H1 (cell line): ENCODE results near the gene CCDC88C. TPM values are rescaled to one million over a fixed set of nuclear protein-coding genes. Genes with fewer than 3 reads are reported as not detected.

Source experiments
- BCL11A ChIP-seq, 2 experiments: IDR thresholded peaks; one replicate each; pipeline ENCODE4 v1.6.1; 2011; ENCODE audit warnings: low read depth in 2 of 2, low read length in 2 of 2, mild to moderate bottlenecking in 2 of 2
- CHD1 ChIP-seq: IDR thresholded peaks from 2 replicates; pipeline ENCODE4 v1.6.1; 2012; ENCODE audit warnings: low read depth, low read length, improper control_type of control experiment
- E2F6 ChIP-seq: IDR thresholded peaks from 2 replicates; pipeline ENCODE4 v1.6.1; 2012; ENCODE audit warnings: inconsistent platforms
- KDM1A ChIP-seq: fragments of 200-600, 300-600 bp; sonication (generic); IDR thresholded peaks from 2 replicates; pipeline ENCODE4 v1.7.1; 2016; ENCODE audit warnings: mild to moderate bottlenecking, low read length, borderline replicate concordance
- NRF1 ChIP-seq: IDR thresholded peaks from 2 replicates; pipeline ENCODE4 v1.6.1; 2011; ENCODE audit warnings: mild to moderate bottlenecking, low read depth, low read length, improper control_type of control experiment
- SIN3A ChIP-seq, 2 experiments: IDR thresholded peaks in 1 of 2; conservative IDR thresholded peaks in 1 of 2; 2 replicates each; pipeline ENCODE4 v1.6.1; 2011 to 2012; ENCODE audit warnings: low read length in 2 of 2, improper control_type of control experiment in 1 of 2, low read depth in 1 of 2, mild to moderate bottlenecking in 1 of 2
- polyA plus RNA-seq, 7 experiments: library from polyadenylated mRNA; depleted of rRNA in 3 of 7; stranded (reverse) in 5 of 7; unstranded in 2 of 7; fragments of >200 nt in 5 of 7; fragments of 200-250 nt in 2 of 7; gene quantifications; 1 replicate in 5 of 7; 2 replicates in 1 of 7; 4 replicates in 1 of 7; pipeline versions ENCODE4 v1.2.1 to v1.2.3, GENCODE V29; 2011 to 2013; ENCODE audit warnings: missing spikeins in 2 of 7, mixed read lengths in 2 of 7
- total RNA-seq: library from RNA; stranded (reverse); fragmentation: NEBNext Ultra II Directional; extraction: Animal tissue kit (Norgen Biotek cat#: 25700); gene quantifications from 2 replicates; pipeline ENCODE4 v1.2.1, GENCODE V29; 2021

The CCDC88C gene
- total and polyA plus RNA-seq, 2 of the 8 experiments (the other 6 are each of a cell fraction or from before 2014, with no cell fraction given): 10.3 to 57.7 TPM

- TF ChIP-seq BCL11A (IDR thresholded peaks at IDR 0.05; ENCODE audit: low read depth in 2 of 2, low read length in 2 of 2) (no peak), NRF1 (no peak), KDM1A (no peak), E2F6 (no peak), SIN3A (conservative IDR thresholded peaks at IDR 0.05 in 1 of 2, IDR thresholded peaks at IDR 0.05 in 1 of 2; ENCODE audit: low read depth in 1 of 2, low read length in 2 of 2) (no peak), CHD1 (no peak)
These were observed 186.2 kb downstream of the CCDC88C start (continued) for GRCh38 chr14:91231446-91231845.
